Limb (tissue), 2 donors: Measurements from ENCODE around the gene CTSD.

Experiments used
- DNase-seq, 2 donors: peaks; one replicate each; pipeline ENCODE4 v3.0.0-alpha.2; 2016; ENCODE audit errors: extremely low spot score in 2 of 2

The CTSD gene

GRCh38 chr11:1782831-1783724 is 19.4 kb upstream of the CTSD start:
- no peak for DNase-seq

- no peak for DNase-seq
These were observed 18.4 kb upstream of the CTSD start for GRCh38 chr11:1782031-1782590.

GRCh38 chr11:1781593-1781975 is 17.9 kb upstream of the CTSD start:
- DNase-seq, result no peak

- DNase-seq, result no peak
These were observed 17.2 kb upstream of the CTSD start for GRCh38 chr11:1780700-1781592.

DNA sequence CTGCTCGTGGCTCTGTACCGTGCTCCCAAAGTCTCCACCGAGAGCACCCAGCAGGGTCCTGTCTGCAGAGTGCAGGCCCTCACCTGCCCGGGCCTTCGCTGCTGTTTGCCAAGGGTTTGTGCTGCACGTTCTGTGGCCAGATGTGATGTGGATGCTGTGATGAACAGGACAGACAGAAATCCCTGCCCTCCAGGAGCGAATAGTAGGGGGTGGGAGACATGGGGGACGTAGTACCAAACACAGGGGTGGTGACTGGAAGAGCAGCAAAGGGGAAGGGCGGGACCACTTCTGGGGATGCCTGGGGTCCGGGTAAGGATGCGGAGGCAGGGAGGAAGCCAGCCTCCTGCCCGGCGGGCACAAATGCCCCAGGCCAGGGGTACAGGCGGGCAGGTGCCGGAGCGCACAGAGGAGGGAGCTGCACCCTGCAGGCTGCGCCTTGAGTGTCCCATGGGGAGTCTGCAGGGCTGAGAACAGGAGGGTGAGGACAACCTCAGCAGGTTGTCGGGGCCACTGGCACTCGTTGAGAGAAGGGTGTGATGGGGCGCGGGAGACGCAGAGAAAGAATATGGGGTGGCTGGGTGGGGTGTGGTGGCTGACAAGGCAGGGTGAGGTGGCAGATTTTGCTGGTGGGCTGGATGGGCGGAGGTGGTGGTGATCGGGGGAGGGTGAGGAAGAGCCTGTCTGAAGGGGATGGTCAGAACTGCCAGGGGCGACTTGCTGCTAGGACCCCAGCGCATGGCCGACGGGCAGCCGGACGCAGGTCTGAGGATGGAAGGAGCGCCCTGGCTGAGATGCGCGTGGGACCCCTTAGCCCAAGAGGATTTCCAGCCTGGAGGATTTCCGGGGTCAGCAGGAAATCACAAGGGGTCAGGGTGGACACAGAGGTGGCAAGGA is 16.3 kb upstream of the CTSD start:
- DNase-seq, result no peak

DNA sequence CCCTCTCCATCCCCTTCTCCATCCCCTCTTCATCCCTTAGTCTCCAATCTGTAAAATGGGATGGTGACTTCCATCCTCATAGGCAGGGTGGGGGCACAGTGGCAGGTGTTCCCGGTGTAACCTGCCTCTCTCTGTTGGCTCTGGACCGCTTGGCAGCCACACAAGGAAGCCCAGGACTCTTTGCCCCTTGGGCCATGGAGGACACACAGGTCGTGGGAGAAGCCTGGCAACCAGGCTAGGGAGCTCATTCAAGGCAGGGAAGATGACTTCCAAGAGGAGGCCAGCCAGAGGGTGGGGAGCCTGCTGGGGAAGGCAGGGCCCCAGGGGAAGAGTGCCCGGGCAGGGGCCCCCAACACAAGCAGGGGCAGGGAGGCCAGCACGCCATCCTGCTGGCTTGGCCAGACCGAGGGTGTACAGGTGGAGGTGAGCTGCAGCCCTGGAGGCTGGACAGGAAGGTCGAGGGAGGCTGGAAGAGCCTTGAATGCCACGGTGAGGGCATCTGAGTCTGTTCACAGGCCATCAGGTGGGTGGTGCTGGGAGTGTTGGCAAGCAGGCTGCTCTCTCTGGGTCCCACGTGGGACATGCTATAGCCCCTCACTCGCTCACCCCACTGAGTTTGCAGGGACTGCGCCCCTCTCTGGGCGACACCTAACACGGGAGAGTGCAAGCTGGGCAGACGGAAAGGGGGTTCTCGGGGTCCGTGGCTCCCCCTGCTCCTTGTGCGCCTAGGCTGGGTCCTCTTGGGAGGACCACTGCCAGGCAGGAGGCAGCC is 15.5 kb upstream of the CTSD start:
- no peak for DNase-seq

- DNase-seq, result peak in 1 of 2 donors; percentile 24
These were observed 14.6 kb upstream of the CTSD start for GRCh38 chr11:1778141-1778911.

DNA sequence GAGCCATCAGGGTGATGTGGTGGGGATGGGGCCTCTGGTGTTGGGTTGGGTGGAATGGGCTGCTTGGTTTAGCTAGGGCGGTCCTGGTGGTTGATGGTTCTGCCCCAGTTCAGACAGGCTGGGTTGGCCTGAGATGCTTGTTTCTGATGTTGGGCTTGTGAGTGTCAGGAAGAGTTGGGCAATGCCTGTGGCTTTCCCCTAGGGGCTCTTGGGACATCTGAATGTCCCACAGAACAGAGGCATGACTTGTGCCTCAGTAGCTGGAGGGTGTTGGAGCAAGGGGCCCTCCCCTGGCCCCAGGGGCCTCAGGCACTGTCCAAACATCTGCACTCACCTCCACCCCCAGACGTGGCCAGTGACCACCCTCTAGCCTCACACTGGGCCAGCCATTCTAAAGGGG is 14.0 kb upstream of the CTSD start:
- no peak for DNase-seq

DNA sequence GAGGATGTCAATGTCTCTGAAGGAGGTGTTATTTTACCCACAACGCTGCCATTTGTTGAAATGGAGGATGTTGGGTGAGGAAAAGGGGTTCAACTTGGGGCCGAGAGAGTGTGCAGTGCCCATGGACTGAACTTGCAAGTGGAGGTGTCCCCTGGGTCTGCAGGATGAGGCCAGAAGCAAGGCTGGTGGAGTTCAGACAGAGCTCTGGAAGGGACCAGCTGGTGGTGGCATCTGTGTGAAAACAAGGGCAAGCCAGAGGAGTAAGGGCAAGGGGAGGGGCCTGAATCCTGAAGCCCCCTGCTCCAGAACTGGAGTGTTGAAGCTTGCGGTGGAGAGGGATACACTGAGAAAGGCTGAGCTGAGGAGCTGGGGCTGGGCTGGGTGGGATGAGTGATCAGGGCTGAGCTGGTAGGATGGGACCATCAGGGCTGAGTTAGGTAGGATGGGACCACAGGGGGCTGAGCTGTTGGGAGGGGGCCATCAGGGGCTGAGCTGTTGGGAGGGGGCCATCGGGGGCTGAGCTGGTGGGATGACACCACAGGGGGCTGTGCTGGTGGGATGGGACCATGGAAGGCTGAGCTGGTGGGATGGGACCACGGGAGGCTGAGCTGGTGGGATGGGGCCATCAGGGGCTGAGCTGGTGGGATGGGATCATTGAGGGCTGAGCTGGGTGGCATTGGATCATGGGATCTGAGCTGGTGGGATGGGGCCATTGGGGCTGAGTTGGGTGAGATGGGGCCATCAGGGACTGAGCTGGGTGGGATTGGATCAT is 13.4 kb upstream of the CTSD start:
- DNase-seq, result no peak

- no peak for DNase-seq
These were observed 12.7 kb upstream of the CTSD start for GRCh38 chr11:1776331-1776851.

GRCh38 chr11:1774886-1775285 is 11.2 kb upstream of the CTSD start:
- DNase-seq, result no peak

- no peak for DNase-seq
These were observed 10.3 kb upstream of the CTSD start for GRCh38 chr11:1773994-1774550.

DNA sequence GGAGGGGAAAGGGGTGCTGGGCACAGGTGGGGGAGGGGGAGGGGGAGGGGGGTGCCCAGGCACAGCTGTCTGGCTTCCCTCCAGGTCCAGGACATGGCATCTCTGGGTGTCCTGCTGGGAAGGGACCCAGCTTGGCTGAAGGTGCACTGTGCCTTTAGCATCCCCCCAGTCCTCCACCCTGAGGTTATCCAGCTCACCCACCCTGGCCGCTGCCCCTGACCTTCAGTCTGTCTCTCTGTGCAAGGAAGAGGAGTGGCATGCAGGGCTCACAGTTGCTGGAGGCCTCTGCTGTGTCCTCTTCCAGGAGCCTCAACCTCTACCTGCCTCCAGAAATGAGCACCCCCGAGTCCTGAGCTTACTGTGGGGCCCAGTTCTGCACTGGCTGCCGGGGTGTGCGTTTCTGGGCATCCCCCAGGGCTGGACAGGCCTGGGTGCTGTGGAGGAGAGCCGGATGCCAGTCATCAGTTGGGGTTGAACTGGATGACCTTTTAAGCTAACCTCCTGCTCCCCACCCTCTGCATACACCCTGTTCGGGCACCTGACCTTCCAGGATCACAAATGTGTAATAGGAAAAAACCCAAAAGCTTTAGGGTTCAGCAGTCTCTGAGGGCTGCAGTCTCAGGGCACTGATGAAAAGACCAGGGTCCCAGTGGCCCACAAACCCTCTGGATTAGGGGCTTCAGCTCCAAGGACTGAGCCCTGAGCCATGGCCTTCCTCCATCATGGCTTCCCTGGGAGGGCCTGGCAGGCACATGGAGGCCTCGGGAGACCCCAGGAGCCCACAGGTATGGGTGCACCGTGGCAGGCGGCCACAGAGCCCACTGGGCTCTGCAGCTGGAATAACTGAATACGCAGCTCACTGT is 9.6 kb upstream of the CTSD start:
- DNase-seq, result no peak

DNA sequence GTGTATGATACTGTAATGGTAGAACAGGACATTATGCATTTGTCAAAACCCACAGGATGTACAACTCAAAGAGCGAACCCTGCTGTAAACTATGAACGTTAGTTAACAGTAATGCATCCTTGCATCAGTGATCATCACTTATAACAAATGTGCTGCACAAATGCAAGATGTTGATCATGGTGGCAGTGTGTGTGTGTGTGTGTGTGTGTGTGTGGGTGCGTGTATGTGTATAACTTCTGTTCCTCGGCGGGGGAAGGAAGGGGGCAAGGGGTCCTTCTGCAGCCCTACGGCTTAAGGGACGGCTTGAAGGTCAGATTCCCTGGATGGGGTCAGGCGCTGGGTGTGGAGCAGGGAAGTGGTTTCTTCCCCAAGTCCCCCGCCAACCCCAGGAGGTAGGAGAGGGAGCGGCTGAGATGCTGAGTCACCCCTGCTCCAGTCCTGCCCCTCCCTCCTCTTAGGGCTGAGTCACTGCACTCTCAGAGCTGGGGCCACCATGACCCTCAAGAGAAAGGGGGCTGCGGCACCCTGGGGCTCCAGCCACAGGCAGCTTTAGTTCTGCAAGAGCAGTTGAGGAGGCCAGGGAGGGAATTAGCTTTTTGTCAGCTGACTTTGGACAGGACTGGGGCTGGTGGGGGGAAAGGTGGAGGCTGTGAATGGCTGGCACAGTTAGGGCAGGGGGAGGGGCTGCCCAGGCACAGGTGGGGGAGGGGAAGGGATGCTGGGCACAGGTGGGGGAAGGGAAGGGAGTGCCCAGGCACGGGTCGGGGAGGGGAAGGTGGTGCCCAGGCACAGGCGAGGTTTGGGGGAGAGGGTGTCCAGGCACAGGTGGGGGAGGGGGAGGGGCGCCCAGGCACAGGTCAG is 8.8 kb upstream of the CTSD start:
- peak in 1 of 2 donors; percentile 36 for DNase-seq

DNA sequence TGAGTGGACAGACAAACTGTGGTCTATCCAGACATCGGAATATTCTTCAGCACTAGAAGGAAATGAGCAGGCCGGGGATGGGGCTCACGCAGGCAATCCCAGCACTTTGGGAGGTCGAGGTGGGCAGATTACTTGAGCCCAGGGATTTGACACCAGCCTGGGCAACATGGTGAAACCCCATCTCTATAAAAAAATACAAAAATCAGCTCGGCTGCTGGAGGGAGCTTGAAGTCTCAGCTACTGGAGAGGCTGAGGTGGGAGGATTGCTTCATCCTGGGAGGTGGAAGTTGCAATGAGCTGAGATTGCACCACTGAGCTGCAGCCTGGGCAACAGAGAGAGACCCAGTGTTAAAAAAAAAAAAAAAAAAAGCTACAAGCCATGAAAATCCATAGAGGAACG is 8.0 kb upstream of the CTSD start:
- DNase-seq, result no peak

DNA sequence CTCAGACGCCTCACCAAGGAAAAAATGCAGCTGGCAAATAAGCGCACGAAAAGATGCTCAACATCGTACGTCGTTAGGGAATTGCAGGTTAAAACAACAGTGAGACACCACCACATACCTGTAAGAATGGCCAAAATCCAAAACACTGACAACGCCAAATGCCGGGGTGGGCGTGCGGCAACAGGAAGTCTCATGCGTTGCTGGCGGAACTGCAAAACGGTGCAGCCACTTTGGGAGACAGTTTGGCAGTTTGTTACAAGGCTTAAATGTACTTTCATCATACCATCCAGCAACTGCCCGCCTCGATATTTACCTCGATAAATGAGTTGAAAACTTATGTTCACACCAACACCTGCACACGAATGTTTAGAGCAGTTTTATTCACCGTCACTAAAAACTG is 7.5 kb upstream of the CTSD start:
- no peak for DNase-seq
